CD4-positive, CD25-positive, alpha-beta regulatory T cell (primary cell): ENCODE data around the gene ZNF423. TPM values are rescaled to one million over a fixed set of nuclear protein-coding genes. Genes with fewer than 3 reads are reported as not detected.

Experiments
- ATAC-seq, 2 donors: fragments of 150-1000 bp; cut with Tn5 transposase; one replicate each; pipeline ENCODE4 v1.10.0; 2021; ENCODE audit warnings: low read depth in 2 of 2, moderate number of reproducible peaks in 2 of 2, moderate library complexity in 1 of 2
- DNase-seq, 3 donors: peaks; one replicate each; pipeline versions ENCODE4 v3.0.0 to v3.0.0-alpha.2; 2012 to 2022; ENCODE audit warnings: mixed read lengths in 1 of 3
- H3K27ac ChIP-seq: one replicate; pipeline ENCODE4 v1.7.0; 2013; ENCODE audit warnings: mild to moderate bottlenecking, low read length; ENCODE audit not compliant: insufficient read depth, poor library complexity, severe bottlenecking
- H3K27me3 ChIP-seq: one replicate; pipeline ENCODE4 v1.7.0; 2013; ENCODE audit warnings: low read length; ENCODE audit not compliant: control insufficient read depth, insufficient read depth
- H3K36me3 ChIP-seq: one replicate; pipeline ENCODE4 v1.7.0; 2013; ENCODE audit warnings: mild to moderate bottlenecking, low read length, moderate library complexity; ENCODE audit not compliant: control insufficient read depth, insufficient read depth
- H3K4me1 ChIP-seq: 2 replicates; pipeline ENCODE4 v1.7.0; 2013; ENCODE audit warnings: mild to moderate bottlenecking, low read length; ENCODE audit not compliant: insufficient read depth, control insufficient read depth, poor library complexity, severe bottlenecking
- H3K4me3 ChIP-seq: one replicate; pipeline ENCODE4 v1.7.0; 2013; ENCODE audit warnings: low read depth, mild to moderate bottlenecking, low read length, moderate library complexity
- H3K9me3 ChIP-seq, 2 experiments: 1 replicate in 1 of 2; 2 replicates in 1 of 2; pipeline ENCODE4 v1.7.0; 2013; ENCODE audit warnings: low read length in 2 of 2, mild to moderate bottlenecking in 1 of 2, moderate library complexity in 1 of 2; ENCODE audit not compliant: control insufficient read depth in 2 of 2
- H3K27ac Mint-ChIP-seq, 3 donors: one replicate each; pipeline ENCODE4 v1.8.0; 2020 to 2022; ENCODE audit warnings: mild to moderate bottlenecking in 3 of 3, mixed read lengths in 3 of 3, moderate library complexity in 2 of 3
- H3K27me3 Mint-ChIP-seq: one replicate; pipeline ENCODE4 v1.8.0; 2022; ENCODE audit warnings: mild to moderate bottlenecking, mixed read lengths
- H3K36me3 Mint-ChIP-seq: one replicate; pipeline ENCODE4 v1.8.0; 2020; ENCODE audit warnings: mixed read lengths
- H3K4me1 Mint-ChIP-seq, 4 donors: one replicate each; pipeline ENCODE4 v1.8.0; 2020 to 2022; ENCODE audit warnings: mixed read lengths in 4 of 4, mild to moderate bottlenecking in 1 of 4
- H3K4me3 Mint-ChIP-seq, 4 donors: one replicate each; pipeline ENCODE4 v1.8.0; 2020 to 2022; ENCODE audit warnings: mild to moderate bottlenecking in 4 of 4, mixed read lengths in 4 of 4, moderate library complexity in 3 of 4
- H3K9me3 Mint-ChIP-seq, 7 donors: one replicate each; pipeline ENCODE4 v1.8.0; 2020 to 2022; ENCODE audit warnings: mixed read lengths in 7 of 7, mild to moderate bottlenecking in 3 of 7, moderate library complexity in 2 of 7
- polyA plus RNA-seq, 4 donors: library from polyadenylated mRNA; unstranded; fragments of 300-500 nt; fragmentation: Illumina TruSeq; gene quantifications; one replicate each; pipeline ENCODE4 v1.2.3, GENCODE V29; 2021
- total RNA-seq: library from RNA; stranded (reverse); gene quantifications from one replicate; pipeline ENCODE4 v1.2.3, GENCODE V29; 2022

ZNF423 gene
- total and polyA plus RNA-seq, 5 donors from 2014 or later: 0.05 TPM; not detected in 4

GRCh38 chr16:49747654-49748053 is 108.3 kb downstream of the ZNF423 start:
- Histone ChIP-seq H3K4me3 (no peak overlapping the region), H3K36me3 (no peaks in the 10 kb centered on the region), H3K27me3 (no peaks in the 10 kb centered on the region), H3K27ac (no peak overlapping the region), H3K9me3 (no peaks in the 10 kb centered on the region), H3K4me1 (no peaks in the 10 kb centered on the region)
- Mint-ChIP-seq H3K4me3 (no peak overlapping the region), H3K27ac (no peak overlapping the region), H3K9me3 (no peaks in the 10 kb centered on the region), H3K27me3 (no peaks in the 10 kb centered on the region), H3K36me3 (no peaks in the 10 kb centered on the region), H3K4me1 (no peaks in the 10 kb centered on the region)
- no peak for ATAC-seq
- no peak for DNase-seq

GRCh38 chr16:49746545-49746944 is 109.4 kb downstream of the ZNF423 start:
- Histone ChIP-seq H3K9me3 (no peaks in the 10 kb centered on the region), H3K4me3 (no peak overlapping the region), H3K27me3 (no peaks in the 10 kb centered on the region), H3K36me3 (no peaks in the 10 kb centered on the region), H3K27ac (no peak overlapping the region), H3K4me1 (no peaks in the 10 kb centered on the region)
- Mint-ChIP-seq H3K27me3 (no peaks in the 10 kb centered on the region), H3K27ac (no peak overlapping the region), H3K36me3 (no peaks in the 10 kb centered on the region), H3K4me3 (no peak overlapping the region), H3K9me3 (no peaks in the 10 kb centered on the region), H3K4me1 (no peaks in the 10 kb centered on the region)
- DNase-seq: no peak
- ATAC-seq: no peak

GRCh38 chr16:49745311-49745747 is 110.6 kb downstream of the ZNF423 start:
- H3K27me3 ChIP-seq: no peaks in the 10 kb centered on the region
- no peaks in the 10 kb centered on the region for H3K9me3 ChIP-seq
- no peak overlapping the region for H3K27ac ChIP-seq
- DNase-seq (no peak), ATAC-seq (no peak)
- H3K36me3 ChIP-seq: no peaks in the 10 kb centered on the region
- no peaks in the 10 kb centered on the region for H3K36me3 Mint-ChIP-seq
- H3K4me3 Mint-ChIP-seq: no peak overlapping the region
- H3K4me3 ChIP-seq: no peak overlapping the region
- no peak overlapping the region for H3K27ac Mint-ChIP-seq
- H3K4me1 Mint-ChIP-seq: no peaks in the 10 kb centered on the region
- H3K27me3 Mint-ChIP-seq: peaks cover 4% of the 10 kb centered on the region
- H3K9me3 Mint-ChIP-seq: no peaks in the 10 kb centered on the region
- H3K4me1 ChIP-seq: no peaks in the 10 kb centered on the region

GRCh38 chr16:49744244-49745220 is 111.4 kb downstream of the ZNF423 start:
- Mint-ChIP-seq H3K27ac (no peak overlapping the region), H3K4me3 (no peak overlapping the region), H3K27me3 (peaks cover 4% of the 10 kb centered on the region), H3K9me3 (no peaks in the 10 kb centered on the region), H3K36me3 (no peaks in the 10 kb centered on the region), H3K4me1 (no peaks in the 10 kb centered on the region)
- Histone ChIP-seq H3K4me1 (no peaks in the 10 kb centered on the region), H3K4me3 (no peak overlapping the region), H3K27ac (no peak overlapping the region), H3K9me3 (no peaks in the 10 kb centered on the region), H3K27me3 (no peaks in the 10 kb centered on the region), H3K36me3 (no peaks in the 10 kb centered on the region)
- ATAC-seq: no peak
- no peak for DNase-seq

- H3K9me3 ChIP-seq: no peaks in the 10 kb centered on the region
- no peak overlapping the region for H3K4me3 ChIP-seq
- no peak overlapping the region for H3K27ac ChIP-seq
- no peaks in the 10 kb centered on the region for H3K4me1 ChIP-seq
- DNase-seq (no peak), ATAC-seq (no peak)
- no peak overlapping the region for H3K4me3 Mint-ChIP-seq
- peaks cover 4% of the 10 kb centered on the region for H3K27me3 Mint-ChIP-seq
- H3K27me3 ChIP-seq: no peaks in the 10 kb centered on the region
- H3K36me3 Mint-ChIP-seq: no peaks in the 10 kb centered on the region
- no peaks in the 10 kb centered on the region for H3K9me3 Mint-ChIP-seq
- H3K27ac Mint-ChIP-seq: no peak overlapping the region
- H3K36me3 ChIP-seq: no peaks in the 10 kb centered on the region
- no peaks in the 10 kb centered on the region for H3K4me1 Mint-ChIP-seq
Measured at GRCh38 chr16:49743658-49744057, 112.3 kb downstream of the ZNF423 start.

- H3K4me3 Mint-ChIP-seq: no peak overlapping the region
- Histone ChIP-seq H3K36me3 (no peaks in the 10 kb centered on the region), H3K27me3 (no peaks in the 10 kb centered on the region), H3K27ac (no peak overlapping the region), H3K4me1 (no peaks in the 10 kb centered on the region), H3K4me3 (no peak overlapping the region), H3K9me3 (no peaks in the 10 kb centered on the region)
- H3K36me3 Mint-ChIP-seq: no peaks in the 10 kb centered on the region
- H3K27ac Mint-ChIP-seq: no peak overlapping the region
- no peaks in the 10 kb centered on the region for H3K9me3 Mint-ChIP-seq
- no peak for DNase-seq
- ATAC-seq: no peak
- no peaks in the 10 kb centered on the region for H3K4me1 Mint-ChIP-seq
- peaks cover 4% of the 10 kb centered on the region for H3K27me3 Mint-ChIP-seq
Measured at GRCh38 chr16:49743203-49743464, 112.8 kb downstream of the ZNF423 start.

GRCh38 chr16:49742428-49743202 is 113.3 kb downstream of the ZNF423 start:
- H3K27me3 Mint-ChIP-seq: peaks cover 4% of the 10 kb centered on the region
- no peaks in the 10 kb centered on the region for H3K9me3 Mint-ChIP-seq
- DNase-seq: no peak
- H3K27ac Mint-ChIP-seq: no peak overlapping the region
- H3K4me1 Mint-ChIP-seq: no peaks in the 10 kb centered on the region
- no peaks in the 10 kb centered on the region for H3K36me3 Mint-ChIP-seq
- H3K36me3 ChIP-seq: no peaks in the 10 kb centered on the region
- no peaks in the 10 kb centered on the region for H3K9me3 ChIP-seq
- H3K27me3 ChIP-seq: no peaks in the 10 kb centered on the region
- ATAC-seq: no peak
- H3K4me3 ChIP-seq: no peak overlapping the region
- no peak overlapping the region for H3K4me3 Mint-ChIP-seq
- no peaks in the 10 kb centered on the region for H3K4me1 ChIP-seq
- H3K27ac ChIP-seq: no peak overlapping the region
